Central memory CD8-positive, alpha-beta T cell (primary cell): Measurements from ENCODE around the gene ZNF263.
A peak's percentile ranks its signal among the peaks of the same experiment; 100 is the strongest.
"Not testable (repeated sequence)": the region's sequence is repeated elsewhere in the genome, so short reads cannot be mapped to it uniquely, and the experiment has no call there.

ENCODE experiments used
- ATAC-seq: fragments of 150-1000 bp; cut with Tn5 transposase; replicated peaks from 2 replicates; pipeline ENCODE4 v1.10.0; 2022; ENCODE audit warnings: mild to moderate bottlenecking, moderate FRiP score, moderate number of reproducible peaks; ENCODE audit not compliant: poor library complexity, severe bottlenecking; ENCODE audit errors: extremely low read depth
- DNase-seq, 2 donors: peaks; one replicate each; pipeline ENCODE4 v3.0.0; 2021; ENCODE audit warnings: low spot score in 2 of 2
- H3K27ac Mint-ChIP-seq: one replicate; pipeline ENCODE4 v1.8.0; 2022; ENCODE audit warnings: low read depth, mild to moderate bottlenecking, moderate library complexity, mixed read lengths
- H3K27me3 Mint-ChIP-seq: one replicate; pipeline ENCODE4 v1.8.0; 2022; ENCODE audit warnings: mixed read lengths
- H3K36me3 Mint-ChIP-seq: one replicate; pipeline ENCODE4 v1.8.0; 2022; ENCODE audit warnings: mild to moderate bottlenecking, moderate library complexity, mixed read lengths; ENCODE audit not compliant: insufficient read depth
- H3K4me1 Mint-ChIP-seq: one replicate; pipeline ENCODE4 v1.8.0; 2022; ENCODE audit warnings: mixed read lengths
- H3K4me3 Mint-ChIP-seq: one replicate; pipeline ENCODE4 v1.8.0; 2022; ENCODE audit warnings: mild to moderate bottlenecking, moderate library complexity, mixed read lengths
- H3K9me3 Mint-ChIP-seq: one replicate; pipeline ENCODE4 v1.8.0; 2022; ENCODE audit warnings: mixed read lengths

The ZNF263 gene

DNA sequence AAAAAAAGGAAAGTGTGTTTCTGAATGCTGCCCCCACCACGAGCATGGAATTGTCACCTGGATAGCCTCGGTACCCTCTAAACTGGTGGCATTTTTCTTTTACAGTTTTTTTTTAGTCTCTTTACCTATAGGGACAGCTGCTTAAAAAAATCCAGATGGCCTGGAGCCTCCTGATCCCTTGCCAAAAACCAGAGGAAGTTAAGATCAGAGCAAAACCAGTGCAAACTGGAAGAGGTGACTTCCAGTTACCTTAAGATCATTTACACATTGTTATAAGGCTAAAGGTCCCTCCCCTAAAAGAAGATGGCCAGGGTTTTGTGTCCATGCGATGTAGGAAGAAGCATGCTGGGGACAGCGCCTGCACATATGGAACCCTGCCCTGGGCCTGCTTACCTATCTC, 30.3 kb upstream of the ZNF263 start:
- H3K4me3 Mint-ChIP-seq: no peak overlapping the region
- H3K9me3 Mint-ChIP-seq: no peaks in the 10 kb centered on the region
- no peaks in the 10 kb centered on the region for H3K27me3 Mint-ChIP-seq
- H3K36me3 Mint-ChIP-seq: no peaks in the 10 kb centered on the region
- DNase-seq: no peak
- no peak overlapping the region for H3K27ac Mint-ChIP-seq
- ATAC-seq: no peak
- no peaks in the 10 kb centered on the region for H3K4me1 Mint-ChIP-seq

GRCh38 chr16:3254309-3254708, 29.0 kb upstream of the ZNF263 start:
- no peak overlapping the region for H3K27ac Mint-ChIP-seq
- H3K27me3 Mint-ChIP-seq: peaks cover 6% of the 10 kb centered on the region
- no peak for DNase-seq
- no peaks in the 10 kb centered on the region for H3K4me1 Mint-ChIP-seq
- no peak overlapping the region for H3K4me3 Mint-ChIP-seq
- no peaks in the 10 kb centered on the region for H3K36me3 Mint-ChIP-seq
- no peak for ATAC-seq
- H3K9me3 Mint-ChIP-seq: no peaks in the 10 kb centered on the region

DNA sequence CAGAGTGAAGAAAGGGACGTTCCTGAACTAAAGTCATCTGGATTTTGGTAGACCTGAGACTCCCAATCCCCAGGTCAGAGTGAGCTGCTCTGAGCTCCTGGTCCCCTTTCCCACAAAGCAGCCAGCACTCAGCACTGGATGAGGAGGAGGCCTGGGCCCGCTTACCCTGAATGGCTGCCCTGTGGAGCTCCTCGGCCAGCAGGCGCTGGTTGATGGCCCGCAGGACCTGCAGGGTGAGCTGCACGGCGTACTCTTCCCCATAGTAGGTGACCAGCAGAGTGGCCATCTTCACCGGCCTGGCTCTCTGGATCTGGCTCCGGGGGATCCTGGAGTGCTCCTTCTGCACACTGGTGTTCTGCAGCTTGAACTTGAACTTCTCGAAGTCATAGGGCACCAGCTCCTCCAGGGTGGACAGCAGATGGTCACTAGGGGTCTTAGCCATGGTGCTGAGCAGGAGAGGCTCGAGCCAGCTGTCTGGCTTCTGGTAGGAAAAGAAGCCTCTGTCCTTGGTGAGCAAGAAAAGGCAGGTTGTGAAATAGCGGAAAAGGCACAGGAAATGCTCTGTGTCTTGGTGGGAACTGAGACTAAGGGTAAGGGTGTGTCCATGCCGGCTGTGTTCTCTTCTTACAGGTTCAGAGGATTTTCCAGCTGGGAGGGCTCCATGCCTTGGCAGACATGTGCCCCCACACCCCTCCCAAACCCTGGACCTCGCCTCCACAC, 27.0 kb upstream of the ZNF263 start, which contains the start of gene MEFV:
Gene MEFV (minus strand): TSS at position 488 of the 720 bp plus-strand sequence. CDS start 46 bp downstream, at position 442.
- Mint-ChIP-seq H3K36me3 (no peaks in the 10 kb centered on the region), H3K27me3 (peaks cover 6% of the 10 kb centered on the region), H3K4me1 (no peaks in the 10 kb centered on the region), H3K9me3 (no peaks in the 10 kb centered on the region), H3K4me3 (no peak within 1 kb of the TSS), H3K27ac (no peak within 1 kb of the TSS)
- no peak for DNase-seq
- ATAC-seq: no peak

- no peaks in the 10 kb centered on the region for H3K9me3 Mint-ChIP-seq
- H3K4me3 Mint-ChIP-seq: no peak overlapping the region
- no peak for ATAC-seq
- no peak for DNase-seq
- no peak overlapping the region for H3K27ac Mint-ChIP-seq
- H3K27me3 Mint-ChIP-seq: peaks cover 6% of the 10 kb centered on the region
- H3K4me1 Mint-ChIP-seq: peaks cover 5% of the 10 kb centered on the region
- H3K36me3 Mint-ChIP-seq: peaks cover 2% of the 10 kb centered on the region
Observed at GRCh38 chr16:3256866-3257465, 26.3 kb upstream of the ZNF263 start.

DNA sequence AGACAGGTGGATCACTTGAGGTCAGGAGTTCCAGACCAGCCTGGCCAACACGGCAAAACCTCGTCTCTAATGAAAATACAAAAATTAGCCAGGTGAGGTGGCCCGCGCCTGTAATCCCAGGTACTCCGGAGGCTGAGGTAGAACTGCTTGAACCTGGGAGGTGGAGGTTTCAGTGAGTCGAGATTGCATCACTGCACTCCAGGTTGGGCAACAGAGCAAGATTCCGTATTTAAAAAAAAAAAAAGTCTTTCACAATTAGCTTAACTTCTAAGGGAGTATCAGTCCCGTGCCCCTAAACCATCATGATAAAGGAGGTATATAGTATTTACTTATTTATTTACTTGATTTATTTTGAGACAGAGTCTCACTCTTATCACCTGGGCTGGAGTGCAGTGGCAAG, 23.5 kb upstream of the ZNF263 start:
- Mint-ChIP-seq H3K27me3 (peaks cover 6% of the 10 kb centered on the region), H3K4me3 (no peak overlapping the region), H3K4me1 (peaks cover 27% of the 10 kb centered on the region), H3K9me3 (no peaks in the 10 kb centered on the region), H3K36me3 (peaks cover 15% of the 10 kb centered on the region), H3K27ac (no peak overlapping the region)
- no peak for DNase-seq
- no peak for ATAC-seq

- Mint-ChIP-seq H3K4me1 (peaks cover 30% of the 10 kb centered on the region), H3K4me3 (peak overlapping the region; percentile 85), H3K27me3 (peaks cover 6% of the 10 kb centered on the region), H3K36me3 (peaks cover 25% of the 10 kb centered on the region), H3K9me3 (no peaks in the 10 kb centered on the region), H3K27ac (peak overlapping the region; percentile 90)
- ATAC-seq (no peak), DNase-seq (no peak)
Observed at GRCh38 chr16:3262517-3262916, 20.8 kb upstream of the ZNF263 start.

DNA sequence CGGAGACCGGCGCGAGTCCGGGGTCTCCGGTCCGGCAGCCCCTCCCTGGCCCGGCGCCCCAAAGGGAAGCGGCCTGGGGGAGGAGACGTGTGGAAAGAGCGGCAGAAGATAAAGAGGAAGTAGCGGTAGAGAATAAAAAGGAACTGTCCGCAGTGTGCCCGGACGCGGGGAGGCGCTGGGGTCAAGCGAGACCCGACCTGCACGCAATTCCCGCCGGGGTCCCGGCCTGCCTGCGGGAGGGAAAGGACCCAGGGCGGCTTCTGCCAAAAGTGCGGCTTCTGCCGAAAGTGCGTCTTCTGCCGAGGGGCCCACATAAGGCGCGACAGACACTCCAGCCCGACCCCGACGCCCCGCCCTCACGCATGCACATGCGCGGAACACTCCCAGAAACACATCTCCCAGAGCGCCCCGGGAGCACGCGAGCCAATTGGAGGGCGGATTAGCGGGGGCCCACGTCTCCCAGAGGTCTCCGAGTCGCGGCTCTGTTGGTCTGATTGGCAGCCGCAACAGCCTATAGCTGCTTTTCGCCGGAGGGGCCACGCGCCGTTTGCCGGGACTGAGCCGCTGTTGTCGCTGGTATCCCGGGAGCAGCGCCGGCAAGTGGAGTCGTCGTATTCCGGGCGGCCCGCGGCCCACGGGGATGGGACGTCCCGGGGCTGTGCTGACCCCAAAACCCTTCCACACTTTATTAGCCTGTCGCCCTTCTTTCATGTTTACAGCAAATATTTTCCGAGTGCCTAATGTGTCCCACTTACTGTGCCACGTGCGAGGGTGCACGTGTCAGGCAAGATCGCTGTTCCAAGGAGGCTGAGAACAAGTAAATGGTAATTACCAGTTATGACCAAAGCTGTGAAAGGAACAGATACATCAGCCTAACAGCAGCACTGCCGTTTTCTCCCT, 18.9 kb upstream of the ZNF263 start:
- Mint-ChIP-seq H3K27me3 (no peaks in the 10 kb centered on the region), H3K36me3 (peaks cover 28% of the 10 kb centered on the region), H3K9me3 (no peaks in the 10 kb centered on the region), H3K4me3 (peak overlapping the region; percentile 85), H3K4me1 (peaks cover 30% of the 10 kb centered on the region), H3K27ac (peak overlapping the region; percentile 90)
- ATAC-seq (peak; percentile 90), DNase-seq (peak; percentile 87 to 94)

- no peak for DNase-seq
- H3K36me3 Mint-ChIP-seq: peaks cover 28% of the 10 kb centered on the region
Observed at GRCh38 chr16:3266873-3267537, 16.3 kb upstream of the ZNF263 start.

DNA sequence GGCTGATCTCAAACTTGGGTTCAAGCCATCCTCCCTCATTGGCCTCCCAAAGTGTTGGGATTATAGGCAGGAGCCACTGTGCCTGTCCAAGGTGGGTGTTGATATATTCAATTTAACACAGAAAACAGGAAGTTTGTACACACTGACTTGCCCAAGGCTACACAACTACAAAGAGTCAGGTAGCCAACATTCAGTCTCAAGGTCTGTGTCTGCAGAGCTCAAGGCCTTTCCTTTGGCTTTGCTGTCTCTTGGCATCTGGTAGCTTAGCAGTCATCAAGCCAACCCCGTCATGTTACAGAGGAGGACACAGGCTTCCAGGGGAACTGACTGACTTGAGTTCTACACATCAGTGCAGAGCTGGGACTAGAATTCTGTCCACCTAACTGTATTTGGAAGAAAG, 15.0 kb upstream of the ZNF263 start:
- no peaks in the 10 kb centered on the region for H3K9me3 Mint-ChIP-seq
- peaks cover 26% of the 10 kb centered on the region for H3K36me3 Mint-ChIP-seq
- DNase-seq (no peak), ATAC-seq (no peak)
- no peak overlapping the region for H3K4me3 Mint-ChIP-seq
- H3K27me3 Mint-ChIP-seq: no peaks in the 10 kb centered on the region
- H3K27ac Mint-ChIP-seq: no peak overlapping the region
- H3K4me1 Mint-ChIP-seq: peaks cover 14% of the 10 kb centered on the region

More at GRCh38 chr16:3266873-3267537, 16.3 kb upstream of the ZNF263 start:
- H3K27ac Mint-ChIP-seq: no peak overlapping the region
- no peak overlapping the region for H3K4me3 Mint-ChIP-seq
- H3K9me3 Mint-ChIP-seq: no peaks in the 10 kb centered on the region
- H3K27me3 Mint-ChIP-seq: no peaks in the 10 kb centered on the region
- peaks cover 25% of the 10 kb centered on the region for H3K4me1 Mint-ChIP-seq
- no peak for ATAC-seq

GRCh38 chr16:3270718-3271117, 12.6 kb upstream of the ZNF263 start:
- not testable (repeated sequence) for H3K27ac Mint-ChIP-seq, H3K4me3 Mint-ChIP-seq, H3K4me1 Mint-ChIP-seq, ATAC-seq, H3K27me3 Mint-ChIP-seq, DNase-seq, H3K9me3 Mint-ChIP-seq
- H3K36me3 Mint-ChIP-seq: peaks cover 12% of the 10 kb centered on the region

GRCh38 chr16:3271281-3271680, 12.0 kb upstream of the ZNF263 start:
- not testable (repeated sequence) for H3K9me3 Mint-ChIP-seq, ATAC-seq, H3K4me3 Mint-ChIP-seq, H3K27ac Mint-ChIP-seq, DNase-seq, H3K4me1 Mint-ChIP-seq, H3K27me3 Mint-ChIP-seq
- H3K36me3 Mint-ChIP-seq: peaks cover 12% of the 10 kb centered on the region

GRCh38 chr16:3274490-3274889, 8.8 kb upstream of the ZNF263 start:
- Mint-ChIP-seq H3K9me3 (no peaks in the 10 kb centered on the region), H3K27ac (no peak overlapping the region), H3K36me3 (peaks cover 2% of the 10 kb centered on the region), H3K27me3 (no peaks in the 10 kb centered on the region), H3K4me3 (no peak overlapping the region), H3K4me1 (no peaks in the 10 kb centered on the region)
- ATAC-seq (no peak), DNase-seq (no peak)
